GM23248 (cell line): ENCODE data around the gene ARHGAP10. TPM values are rescaled to one million over a fixed set of nuclear protein-coding genes. Genes with fewer than 3 reads are reported as not detected.

Experiments
- DNase-seq: peaks from one replicate; pipeline ENCODE4 v3.0.0-alpha.2; 2015
- H2AFZ ChIP-seq: fragments of 200-600 bp; sonication (generic); 2 replicates; pipeline ENCODE4 v1.6.1; 2016; ENCODE audit warnings: antibody characterized with exemption
- H3F3A ChIP-seq: fragments of 200-600 bp; sonication (generic); 2 replicates; pipeline ENCODE4 v1.6.1; 2016; ENCODE audit warnings: mild to moderate bottlenecking, antibody characterized with exemption, mixed run types; ENCODE audit not compliant: insufficient read depth
- H3K27ac ChIP-seq: fragments of 200-600 bp; sonication (generic); 2 replicates; pipeline ENCODE4 v1.5.1; 2016; ENCODE audit warnings: mild to moderate bottlenecking
- H3K27me3 ChIP-seq: fragments of 200-600 bp; sonication (generic); replicated peaks from 2 replicates; pipeline ENCODE4 v1.6.1; 2016; ENCODE audit warnings: mild to moderate bottlenecking; ENCODE audit not compliant: insufficient read depth
- H3K36me3 ChIP-seq: fragments of 200-600 bp; sonication (generic); 2 replicates; pipeline ENCODE4 v1.6.1; 2016; ENCODE audit warnings: low read depth, mild to moderate bottlenecking
- H3K4me1 ChIP-seq: fragments of 200-600 bp; sonication (generic); 2 replicates; pipeline ENCODE4 v1.6.1; 2016; ENCODE audit warnings: mild to moderate bottlenecking; ENCODE audit not compliant: insufficient read depth
- H3K4me2 ChIP-seq: fragments of 200-600 bp; sonication (generic); one replicate; pipeline ENCODE4 v1.6.1; 2016; ENCODE audit warnings: mild to moderate bottlenecking; ENCODE audit not compliant: unreplicated experiment
- H3K4me3 ChIP-seq: fragments of 200-600 bp; sonication (generic); 2 replicates; pipeline ENCODE4 v1.5.1; 2016; ENCODE audit warnings: mild to moderate bottlenecking
- H3K79me2 ChIP-seq: fragments of 200-600 bp; sonication (generic); 2 replicates; pipeline ENCODE4 v1.6.1; 2016; ENCODE audit warnings: mild to moderate bottlenecking; ENCODE audit not compliant: insufficient read depth
- H3K9ac ChIP-seq: fragments of 200-600 bp; sonication (generic); 2 replicates; pipeline ENCODE4 v1.6.1; 2016; ENCODE audit warnings: mild to moderate bottlenecking
- H3K9me2 ChIP-seq: fragments of 200-600 bp; sonication (generic); 2 replicates; pipeline ENCODE4 v1.6.1; 2016; ENCODE audit warnings: mixed run types, mild to moderate bottlenecking, moderate library complexity; ENCODE audit not compliant: insufficient read depth
- H3K9me3 ChIP-seq: fragments of 200-600 bp; sonication (generic); one replicate; pipeline ENCODE4 v1.6.1; 2017; ENCODE audit warnings: low read depth
- H4K20me1 ChIP-seq: fragments of 200-600 bp; sonication (generic); 2 replicates; pipeline ENCODE4 v1.6.0; 2016; ENCODE audit not compliant: insufficient read depth
- EZH2 ChIP-seq: fragments of 200-600 bp; sonication (generic); IDR thresholded peaks from 2 replicates; pipeline ENCODE4 v1.6.1; 2018; ENCODE audit warnings: antibody characterized with exemption, mild to moderate bottlenecking; ENCODE audit not compliant: insufficient read depth, poor library complexity, severe bottlenecking
- EZH2phosphoT487 ChIP-seq: fragments of 200-600 bp; sonication (generic); IDR thresholded peaks from 2 replicates; pipeline ENCODE4 v1.6.1; 2018; ENCODE audit warnings: antibody characterized with exemption, moderate library complexity, mild to moderate bottlenecking, low read depth; ENCODE audit not compliant: insufficient read depth
- WGBS, 2 experiments: methylation state at CpG; one replicate each; pipeline ENCODE4 v1.1.6; 2015 to 2017; ENCODE audit warnings: low lambda C conversion rate in 2 of 2, low coverage in 1 of 2; ENCODE audit errors: missing lambda C conversion rate in 2 of 2; 5-methylcytosine and 5-hydroxymethylcytosine counted together
- in situ Hi-C: fragments of 300-500 bp; cut with MboI; formaldehyde crosslinking; loops from 2 replicates; pipeline ENCODE4 v1.15.0; 2020
- polyA plus RNA-seq: library from polyadenylated mRNA; unstranded; fragments of >200 nt; fragmentation: Nextera tagmentation; extraction: Ambion mirVana; gene quantifications from 2 replicates; pipeline ENCODE4 v1.2.1, GENCODE V29; 2016
- total RNA-seq: library from RNA; depleted of rRNA; stranded (reverse); fragments of >200 nt; shearing (Covaris generic); gene quantifications from 2 replicates; pipeline ENCODE4 v1.2.3, GENCODE V29; 2014

Gene ARHGAP10
- total and polyA plus RNA-seq, 2 experiments from 2014 or later = 19.5 to 24.8 TPM

DNA sequence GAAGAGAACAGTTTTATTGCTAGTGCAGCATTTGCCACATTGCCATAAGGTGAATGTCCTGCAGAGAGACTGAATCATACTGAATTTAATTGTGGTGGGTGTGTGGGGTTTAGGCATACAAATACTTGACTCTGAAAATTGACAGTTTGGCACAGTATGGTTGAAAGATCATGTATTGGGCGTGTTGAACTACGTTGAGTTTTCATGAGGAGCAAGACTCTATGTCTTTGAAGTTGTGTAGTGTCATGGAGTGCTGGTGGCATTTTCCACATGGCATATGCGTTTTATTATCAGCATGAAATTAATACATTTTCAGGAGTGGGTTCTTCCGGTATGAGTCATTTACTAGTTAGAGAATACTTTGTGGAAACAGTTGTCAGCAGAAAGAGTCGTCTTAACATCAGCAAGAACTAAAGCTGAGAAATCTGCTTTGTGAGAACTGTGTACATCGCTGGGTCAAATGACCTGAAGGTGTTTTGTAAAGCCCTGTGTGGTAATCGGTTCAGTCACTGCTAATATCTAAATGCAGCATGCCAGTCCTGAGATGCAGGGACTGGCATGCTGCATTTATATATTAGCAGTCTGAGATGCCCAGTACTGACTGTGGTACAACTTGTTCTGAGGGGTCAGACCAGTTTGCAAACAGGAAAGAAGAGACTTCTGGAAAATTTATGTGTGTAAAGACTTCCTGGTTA lies 50.3 kb downstream of the ARHGAP10 start:
- in situ Hi-C loops = no loop called here
- no peak overlapping the region for H3K9ac ChIP-seq
- 30 to 40% methylated on average over 7 of the region's 7 CpGs for WGBS, 2 experiments
- DNase-seq = peak; percentile 49
- 0 out of 2 replicates have a peak, but pooled peaks cover 13% of the 10 kb centered on the region for H3F3A ChIP-seq
- peaks cover 78% of the 10 kb centered on the region for H3K79me2 ChIP-seq
- H3K9me2 ChIP-seq = no peaks in the 10 kb centered on the region
- H3K9me3 ChIP-seq = no peaks in the 10 kb centered on the region
- H3K4me2 ChIP-seq = peak overlapping the region; percentile 17
- H3K27me3 ChIP-seq = no peaks in the 10 kb centered on the region
- no peaks in the 10 kb centered on the region for H3K36me3 ChIP-seq
- 0 out of 2 replicates have a peak overlapping the region, but pooled peaks have one; percentile 7 for H3K27ac ChIP-seq
- H4K20me1 ChIP-seq = peaks cover 12% of the 10 kb centered on the region; the same call in 1 of the 2 replicates
- H3K4me1 ChIP-seq = peaks cover 22% of the 10 kb centered on the region
- TF ChIP-seq EZH2 = no peak
- TF ChIP-seq EZH2phosphoT487 = no peak
- no peak overlapping the region for H2AFZ ChIP-seq
- H3K4me3 ChIP-seq = no peak overlapping the region

- no peaks in the 10 kb centered on the region for H3K9me3 ChIP-seq
- no peak overlapping the region for H2AFZ ChIP-seq
- WGBS, 2 experiments = 94 to 95% methylated on average over 2 of the region's 2 CpGs
- no peak overlapping the region for H3K27ac ChIP-seq
- no peaks in the 10 kb centered on the region for H3K27me3 ChIP-seq
- peaks cover 6% of the 10 kb centered on the region; the same call in 1 of the 2 replicates for H4K20me1 ChIP-seq
- no peaks in the 10 kb centered on the region for H3K9me2 ChIP-seq
- no peak overlapping the region for H3K4me3 ChIP-seq
- H3K4me2 ChIP-seq = no peak overlapping the region
- no peak overlapping the region for H3K9ac ChIP-seq
- in situ Hi-C loops = no loop called here
- DNase-seq = no peak
- no peaks in the 10 kb centered on the region for H3K36me3 ChIP-seq
- peaks cover 78% of the 10 kb centered on the region for H3K79me2 ChIP-seq
- peaks cover 41% of the 10 kb centered on the region for H3K4me1 ChIP-seq
- 0 out of 2 replicates have a peak, but pooled peaks cover 23% of the 10 kb centered on the region for H3F3A ChIP-seq
- TF ChIP-seq EZH2phosphoT487 (no peak), EZH2 (no peak)
These were observed 53.2 kb downstream of the ARHGAP10 start for GRCh38 chr4:147785129-147785528.

GRCh38 chr4:147786031-147786430 lies 54.1 kb downstream of the ARHGAP10 start:
- H3K27me3 ChIP-seq = no peaks in the 10 kb centered on the region
- DNase-seq = no peak
- H3K9me3 ChIP-seq = no peaks in the 10 kb centered on the region
- H3K9me2 ChIP-seq = no peaks in the 10 kb centered on the region
- WGBS, 2 experiments = 97 to 100% methylated on average over 2 of the region's 2 CpGs
- H3F3A ChIP-seq = 0 out of 2 replicates have a peak, but pooled peaks cover 23% of the 10 kb centered on the region
- H3K36me3 ChIP-seq = no peaks in the 10 kb centered on the region
- no peak overlapping the region for H3K4me3 ChIP-seq
- H4K20me1 ChIP-seq = peaks cover 6% of the 10 kb centered on the region; the same call in 1 of the 2 replicates
- no peak overlapping the region for H3K27ac ChIP-seq
- H3K9ac ChIP-seq = no peak overlapping the region
- H3K4me1 ChIP-seq = peaks cover 48% of the 10 kb centered on the region
- peaks cover 78% of the 10 kb centered on the region for H3K79me2 ChIP-seq
- TF ChIP-seq EZH2phosphoT487 = no peak
- no peak for TF ChIP-seq EZH2
- H3K4me2 ChIP-seq = no peak overlapping the region
- no peak overlapping the region for H2AFZ ChIP-seq
- in situ Hi-C loops = no loop called here

- 0 out of 2 replicates have a peak, but pooled peaks cover 20% of the 10 kb centered on the region for H3F3A ChIP-seq
- DNase-seq = no peak
- TF ChIP-seq EZH2phosphoT487 (no peak), EZH2 (no peak)
- 75 to 80% methylated on average over 2 of the region's 2 CpGs for WGBS, 2 experiments
- no peaks in the 10 kb centered on the region for H3K9me3 ChIP-seq
- H3K27ac ChIP-seq = no peak overlapping the region
- H3K79me2 ChIP-seq = peaks cover 78% of the 10 kb centered on the region
- H3K36me3 ChIP-seq = no peaks in the 10 kb centered on the region
- H3K4me2 ChIP-seq = no peak overlapping the region
- H3K9ac ChIP-seq = no peak overlapping the region
- peaks cover 48% of the 10 kb centered on the region for H3K4me1 ChIP-seq
- peaks cover 6% of the 10 kb centered on the region; the same call in 1 of the 2 replicates for H4K20me1 ChIP-seq
- H2AFZ ChIP-seq = no peak overlapping the region
- H3K9me2 ChIP-seq = no peaks in the 10 kb centered on the region
- in situ Hi-C loops = no loop called here
- H3K4me3 ChIP-seq = no peak overlapping the region
- no peaks in the 10 kb centered on the region for H3K27me3 ChIP-seq
These were observed 54.6 kb downstream of the ARHGAP10 start for GRCh38 chr4:147786531-147786930.
